PC-3 (cell line): ENCODE results near the gene GPX4.

ENCODE experiments used
- EZH2 ChIP-seq: fragments of 300-600 bp; sonication (generic); IDR thresholded peaks from one replicate; pipeline ENCODE4 v1.6.1; 2017; ENCODE audit warnings: antibody characterized with exemption, mild to moderate bottlenecking, low read length; ENCODE audit not compliant: unreplicated experiment
- TF ChIP-seq, protein P1 (sequence below): fragments of 300-600 bp; sonication (generic); conservative IDR thresholded peaks from 2 replicates; pipeline ENCODE4 v1.5.1; 2017; ENCODE audit warnings: antibody characterized with exemption, low read depth, mild to moderate bottlenecking, low read length

GRCh38 chr19:1082928-1083816, 20.6 kb upstream of the GPX4 start:
- TF ChIP-seq EZH2 = no peak
- TF ChIP-seq, protein P1, sequence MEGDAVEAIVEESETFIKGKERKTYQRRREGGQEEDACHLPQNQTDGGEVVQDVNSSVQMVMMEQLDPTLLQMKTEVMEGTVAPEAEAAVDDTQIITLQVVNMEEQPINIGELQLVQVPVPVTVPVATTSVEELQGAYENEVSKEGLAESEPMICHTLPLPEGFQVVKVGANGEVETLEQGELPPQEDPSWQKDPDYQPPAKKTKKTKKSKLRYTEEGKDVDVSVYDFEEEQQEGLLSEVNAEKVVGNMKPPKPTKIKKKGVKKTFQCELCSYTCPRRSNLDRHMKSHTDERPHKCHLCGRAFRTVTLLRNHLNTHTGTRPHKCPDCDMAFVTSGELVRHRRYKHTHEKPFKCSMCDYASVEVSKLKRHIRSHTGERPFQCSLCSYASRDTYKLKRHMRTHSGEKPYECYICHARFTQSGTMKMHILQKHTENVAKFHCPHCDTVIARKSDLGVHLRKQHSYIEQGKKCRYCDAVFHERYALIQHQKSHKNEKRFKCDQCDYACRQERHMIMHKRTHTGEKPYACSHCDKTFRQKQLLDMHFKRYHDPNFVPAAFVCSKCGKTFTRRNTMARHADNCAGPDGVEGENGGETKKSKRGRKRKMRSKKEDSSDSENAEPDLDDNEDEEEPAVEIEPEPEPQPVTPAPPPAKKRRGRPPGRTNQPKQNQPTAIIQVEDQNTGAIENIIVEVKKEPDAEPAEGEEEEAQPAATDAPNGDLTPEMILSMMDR = no peak
